VCaP (cell line): ENCODE data around the gene MUC6.

ENCODE experiments used
- H3K27ac ChIP-seq: fragments of 450-650 bp; 2 replicates; pipeline ENCODE4 v1.5.1; 2017
- CTCF ChIP-seq: fragments of 450-650 bp; conservative IDR thresholded peaks from 2 replicates; pipeline ENCODE4 v1.5.1; 2017; ENCODE audit warnings: mild to moderate bottlenecking, moderate library complexity

Gene MUC6

GRCh38 chr11:1012291-1012690, 24.2 kb downstream of the MUC6 start:
- H3K27ac ChIP-seq, result no peak overlapping the region
- TF ChIP-seq CTCF, result no peak

GRCh38 chr11:1011320-1011698, 25.2 kb downstream of the MUC6 start:
- no peak overlapping the region for H3K27ac ChIP-seq
- no peak for TF ChIP-seq CTCF

- no peak overlapping the region for H3K27ac ChIP-seq
- TF ChIP-seq CTCF, result no peak
These were observed 25.8 kb downstream of the MUC6 start for GRCh38 chr11:1010551-1011319.

- TF ChIP-seq CTCF, result no peak
- H3K27ac ChIP-seq, result no peak overlapping the region
These were observed 26.5 kb downstream of the MUC6 start for GRCh38 chr11:1009991-1010390.

- no peak overlapping the region for H3K27ac ChIP-seq
- no peak for TF ChIP-seq CTCF
These were observed 27.1 kb downstream of the MUC6 start for GRCh38 chr11:1009371-1009770.

GRCh38 chr11:1008803-1009145, 27.7 kb downstream of the MUC6 start:
- TF ChIP-seq CTCF, result no peak
- H3K27ac ChIP-seq, result no peak overlapping the region

GRCh38 chr11:1008001-1008802, 28.3 kb downstream of the MUC6 start:
- TF ChIP-seq CTCF, result no peak
- H3K27ac ChIP-seq, result no peak overlapping the region
